HCT116 (cell line): ENCODE results near the gene DYRK2. TPM values are rescaled to one million over a fixed set of nuclear protein-coding genes. Genes with fewer than 3 reads are reported as not detected.

Source experiments
- ATAC-seq: fragments of 200-7000 bp; cut with Tn5 transposase; 2 replicates; pipeline ENCODE4 v1.9.1; 2020; ENCODE audit warnings: mild to moderate bottlenecking, moderate library complexity
- BruUV-seq: library from RNA; stranded (reverse); fragments of 400-500 nt; replicated peaks from 2 replicates; lab custom pipeline; 2021; lab: Mats Ljungman, UMichigan
- CTCF ChIA-PET: fragments of 300-600 bp; sonication (Branson Sonifier 250); formaldehyde crosslinking; loops from one replicate; lab custom pipeline; 2021; ENCODE audit warnings: antibody characterized with exemption; lab: Charles Lee
- POLR2A ChIA-PET: fragments of 300-600, 350-600 bp; sonication (Branson Sonifier 250); formaldehyde crosslinking; loops from one replicate; lab custom pipeline; 2021; ENCODE audit warnings: antibody characterized with exemption; lab: Charles Lee
- RAD21 ChIA-PET, 2 experiments: fragments of 300-600 bp; sonication (Branson Sonifier 250); formaldehyde crosslinking; loops; one replicate each; lab custom pipeline; 2023; ENCODE audit warnings: low total read pairs in 2 of 2; ENCODE audit not compliant: uncharacterized antibody in 2 of 2, unreplicated experiment in 2 of 2, low non-redundant PET in 1 of 2; lab: Charles Lee
- DNase-seq: peaks from one replicate; pipeline ENCODE4 v3.0.0-alpha.2; 2010; ENCODE audit warnings: low read depth, low spot score
- H2AFZ ChIP-seq: fragments of 200-600 bp; shearing (Covaris generic), sonication (generic); 2 replicates; pipeline ENCODE4 v1.6.1; 2017; ENCODE audit warnings: low read depth, mixed run types, mixed read lengths, antibody characterized with exemption, low read length; ENCODE audit not compliant: poor library complexity, severe bottlenecking
- H3K27ac ChIP-seq: 2 replicates; pipeline ENCODE4 v1.5.1; 2012; ENCODE audit warnings: low read depth, low read length
- H3K27me3 ChIP-seq: fragments of 200-600 bp; sonication (generic); 2 replicates; pipeline ENCODE4 v1.6.1; 2016; ENCODE audit warnings: mixed run types, low read length, mixed read lengths; ENCODE audit not compliant: insufficient read depth
- H3K36me3 ChIP-seq, 2 experiments: fragments of 200-500 bp in 1 of 2; fragments of 200-600 bp in 1 of 2; sonication (Bioruptor generic) in 1 of 2; sonication (generic) in 1 of 2; 2 replicates each; pipeline versions ENCODE4 v1.5.1 to v1.6.1; 2014 to 2016; ENCODE audit warnings: low read length in 2 of 2, inconsistent platforms in 1 of 2, mixed read lengths in 1 of 2, mixed run types in 1 of 2; ENCODE audit not compliant: insufficient read depth in 2 of 2, control insufficient read depth in 1 of 2
- H3K4me1 ChIP-seq, 2 experiments: fragments of 200-600 bp in 1 of 2; sonication (generic) in 1 of 2; 2 replicates each; pipeline versions ENCODE4 v1.5.1 to v1.6.1; 2012 to 2017; ENCODE audit warnings: low read length in 2 of 2, inconsistent platforms in 1 of 2, mild to moderate bottlenecking in 1 of 2, mixed read lengths in 1 of 2, mixed run types in 1 of 2, moderate library complexity in 1 of 2; ENCODE audit not compliant: insufficient read depth in 2 of 2, control insufficient read depth in 1 of 2
- H3K4me2 ChIP-seq: fragments of 200-600 bp; sonication (generic); 2 replicates; pipeline ENCODE4 v1.6.1; 2017; ENCODE audit warnings: mixed run types, low read length, mixed read lengths
- H3K4me3 ChIP-seq, 2 experiments: fragments of 200-600 bp in 1 of 2; sonication (generic) in 1 of 2; replicated peaks in 1 of 2; 2 replicates each; pipeline ENCODE4 v1.5.1; 2011 to 2016; ENCODE audit warnings: low read length in 2 of 2, control low read depth in 1 of 2, low read depth in 1 of 2, mild to moderate bottlenecking in 1 of 2, mixed read lengths in 1 of 2, mixed run types in 1 of 2
- H3K79me2 ChIP-seq: fragments of 200-600 bp; sonication (generic); 2 replicates; pipeline ENCODE4 v1.6.1; 2017; ENCODE audit warnings: mild to moderate bottlenecking, mixed run types, low read length, moderate library complexity, mixed read lengths; ENCODE audit not compliant: insufficient read depth
- H3K9ac ChIP-seq: fragments of 200-600 bp; sonication (generic); 2 replicates; pipeline ENCODE4 v1.6.1; 2016; ENCODE audit warnings: low read length, mixed read lengths
- H3K9me2 ChIP-seq: fragments of 200-600 bp; sonication (generic), shearing (Covaris generic); 2 replicates; pipeline ENCODE4 v1.6.1; 2017; ENCODE audit warnings: mixed run types, mild to moderate bottlenecking, moderate library complexity; ENCODE audit not compliant: insufficient read depth
- H3K9me3 ChIP-seq, 2 experiments: fragments of 200-500 bp in 1 of 2; fragments of 200-600 bp in 1 of 2; sonication (Bioruptor generic) in 1 of 2; sonication (generic) in 1 of 2; 2 replicates each; pipeline ENCODE4 v1.6.1; 2014 to 2017; ENCODE audit warnings: low read length in 2 of 2, mixed read lengths in 2 of 2, inconsistent platforms in 1 of 2, low read depth in 1 of 2, mild to moderate bottlenecking in 1 of 2, mixed run types in 1 of 2, moderate library complexity in 1 of 2; ENCODE audit not compliant: control insufficient read depth in 1 of 2, insufficient read depth in 1 of 2
- H4K20me1 ChIP-seq: fragments of 200-600 bp; sonication (generic), shearing (Covaris generic); 2 replicates; pipeline ENCODE4 v1.6.1; 2017; ENCODE audit warnings: mixed run types, mild to moderate bottlenecking, moderate library complexity; ENCODE audit not compliant: insufficient read depth
- CBX3 ChIP-seq: IDR thresholded peaks from 2 replicates; pipeline ENCODE4 v1.6.1; 2012; ENCODE audit warnings: low read depth
- CEBPB ChIP-seq: IDR thresholded peaks from 2 replicates; pipeline ENCODE4 v1.6.1; 2012; ENCODE audit warnings: low read depth
- EGR1 ChIP-seq: IDR thresholded peaks from 2 replicates; pipeline ENCODE4 v1.6.1; 2012; ENCODE audit warnings: low read depth
- ELF1 ChIP-seq: IDR thresholded peaks from 2 replicates; pipeline ENCODE4 v1.6.1; 2012; ENCODE audit warnings: low read depth, borderline replicate concordance
- EZH2phosphoT487 ChIP-seq: fragments of 200-600 bp; IDR thresholded peaks from 2 replicates; pipeline ENCODE4 v1.6.1; 2018; ENCODE audit warnings: antibody characterized with exemption, borderline replicate concordance
- FOSL1 ChIP-seq: IDR thresholded peaks from 2 replicates; pipeline ENCODE4 v1.6.1; 2012; ENCODE audit warnings: low read depth
- POLR2A ChIP-seq: IDR thresholded peaks from 2 replicates; pipeline ENCODE4 v1.7.0; 2011; ENCODE audit warnings: borderline replicate concordance; ENCODE audit not compliant: insufficient read depth, insufficient read length; ENCODE audit errors: extremely low read depth
- POLR2AphosphoS5 ChIP-seq: IDR thresholded peaks from 2 replicates; pipeline ENCODE4 v1.6.1; 2011; ENCODE audit warnings: mild to moderate bottlenecking, low read depth, low read length, moderate library complexity
- SP1 ChIP-seq: IDR thresholded peaks from 2 replicates; pipeline ENCODE4 v1.6.1; 2012; ENCODE audit warnings: low read depth
- SRF ChIP-seq: IDR thresholded peaks from 2 replicates; pipeline ENCODE4 v1.6.1; 2012; ENCODE audit warnings: low read depth
- YY1 ChIP-seq: IDR thresholded peaks from 2 replicates; pipeline ENCODE4 v1.6.1; 2011; ENCODE audit warnings: low read length, low read depth, moderate library complexity, mild to moderate bottlenecking; ENCODE audit not compliant: insufficient replicate concordance; ENCODE audit errors: extremely low read depth
- ZFX ChIP-seq: fragments of 450-650 bp; IDR thresholded peaks from 2 replicates; pipeline ENCODE4 v1.6.1; 2017
- ZNF274 ChIP-seq: fragments of 200-500 bp; sonication (Bioruptor generic); IDR thresholded peaks from 2 replicates; pipeline ENCODE4 v1.6.1; 2014; ENCODE audit warnings: mild to moderate bottlenecking, low read depth, low read length, inconsistent platforms
- intact Hi-C: fragments of 100-400 bp; cut with micrococcal nuclease; formaldehyde crosslinking; loops from 2 replicates; pipeline ENCODE4 v1.10.0; 2022
- total RNA-seq: library from RNA; stranded (reverse); gene quantifications from one replicate; pipeline ENCODE4 v1.2.1, GENCODE V29; 2021; ENCODE audit not compliant: unreplicated experiment
- TF ChIP-seq, protein P1 (sequence below): IDR thresholded peaks from 2 replicates; pipeline ENCODE4 v1.6.1; 2012
- TF ChIP-seq, protein P2 (sequence below): IDR thresholded peaks from 2 replicates; pipeline ENCODE4 v1.6.1; 2012; ENCODE audit warnings: low read depth
- TF ChIP-seq, protein P3 (sequence below): IDR thresholded peaks from 2 replicates; pipeline ENCODE4 v1.6.1; 2011; ENCODE audit warnings: mild to moderate bottlenecking, low read length, moderate library complexity; ENCODE audit not compliant: insufficient replicate concordance; ENCODE audit errors: extremely low read depth
- TF ChIP-seq, protein P4 (sequence below): IDR thresholded peaks from 2 replicates; pipeline ENCODE4 v1.6.1; 2012
- TF ChIP-seq, protein P5 (sequence below), 3 experiments: fragments of 200-600 bp in 1 of 3; sonication (generic) in 1 of 3; IDR thresholded peaks in 2 of 3; conservative IDR thresholded peaks in 1 of 3; 2 replicates each; pipeline ENCODE4 v1.5.1; 2012 to 2017; ENCODE audit warnings: low read depth in 2 of 3, low read length in 2 of 3, antibody characterized with exemption in 1 of 3, borderline replicate concordance in 1 of 3, control low read depth in 1 of 3, mild to moderate bottlenecking in 1 of 3, mixed read lengths in 1 of 3, mixed run types in 1 of 3, moderate library complexity in 1 of 3; ENCODE audit not compliant: insufficient read depth in 1 of 3

The DYRK2 gene
- total RNA-seq, 1 experiment from 2014 or later = 28.7 TPM

DNA sequence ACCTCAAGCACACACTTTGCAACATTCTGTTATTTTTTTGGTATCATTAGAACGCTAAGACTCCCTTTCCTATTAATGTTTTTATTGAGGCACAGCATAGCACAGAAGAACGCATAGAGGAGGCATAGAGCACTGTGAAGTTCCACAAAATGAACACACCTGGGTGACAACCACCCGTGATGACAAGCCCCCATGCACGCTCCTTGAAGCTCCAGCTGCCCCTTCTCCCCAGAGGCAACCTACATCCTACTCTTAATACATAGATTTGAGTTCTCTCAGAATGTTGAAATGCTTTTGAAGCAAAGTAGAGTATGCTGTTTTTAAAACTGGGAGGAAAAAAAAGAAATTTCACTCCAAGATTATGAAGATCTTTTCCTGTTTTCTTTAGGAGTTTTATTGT is 55.5 kb downstream of the DYRK2 start:
- RAD21 ChIA-PET = no interaction called here
- POLR2A ChIA-PET = no interaction called here
- intact Hi-C loops = no loop called here
- Histone ChIP-seq H3K27ac (no peak overlapping the region), H3K4me1 (no peaks in the 10 kb centered on the region), H3K9ac (no peak overlapping the region), H3K4me3 (no peak overlapping the region), H3K36me3 (no peaks in the 10 kb centered on the region), H3K27me3 (peaks cover 7% of the 10 kb centered on the region; the same call in 1 of the 2 replicates), H3K9me3 (no peaks in the 10 kb centered on the region), H2AFZ (no peak overlapping the region), H3K4me2 (no peak overlapping the region), H4K20me1 (no peaks in the 10 kb centered on the region), H3K79me2 (no peaks in the 10 kb centered on the region), H3K9me2 (no peaks in the 10 kb centered on the region)
- TF ChIP-seq, protein P1, sequence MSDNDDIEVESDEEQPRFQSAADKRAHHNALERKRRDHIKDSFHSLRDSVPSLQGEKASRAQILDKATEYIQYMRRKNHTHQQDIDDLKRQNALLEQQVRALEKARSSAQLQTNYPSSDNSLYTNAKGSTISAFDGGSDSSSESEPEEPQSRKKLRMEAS = no peak
- TF ChIP-seq, protein P2, sequence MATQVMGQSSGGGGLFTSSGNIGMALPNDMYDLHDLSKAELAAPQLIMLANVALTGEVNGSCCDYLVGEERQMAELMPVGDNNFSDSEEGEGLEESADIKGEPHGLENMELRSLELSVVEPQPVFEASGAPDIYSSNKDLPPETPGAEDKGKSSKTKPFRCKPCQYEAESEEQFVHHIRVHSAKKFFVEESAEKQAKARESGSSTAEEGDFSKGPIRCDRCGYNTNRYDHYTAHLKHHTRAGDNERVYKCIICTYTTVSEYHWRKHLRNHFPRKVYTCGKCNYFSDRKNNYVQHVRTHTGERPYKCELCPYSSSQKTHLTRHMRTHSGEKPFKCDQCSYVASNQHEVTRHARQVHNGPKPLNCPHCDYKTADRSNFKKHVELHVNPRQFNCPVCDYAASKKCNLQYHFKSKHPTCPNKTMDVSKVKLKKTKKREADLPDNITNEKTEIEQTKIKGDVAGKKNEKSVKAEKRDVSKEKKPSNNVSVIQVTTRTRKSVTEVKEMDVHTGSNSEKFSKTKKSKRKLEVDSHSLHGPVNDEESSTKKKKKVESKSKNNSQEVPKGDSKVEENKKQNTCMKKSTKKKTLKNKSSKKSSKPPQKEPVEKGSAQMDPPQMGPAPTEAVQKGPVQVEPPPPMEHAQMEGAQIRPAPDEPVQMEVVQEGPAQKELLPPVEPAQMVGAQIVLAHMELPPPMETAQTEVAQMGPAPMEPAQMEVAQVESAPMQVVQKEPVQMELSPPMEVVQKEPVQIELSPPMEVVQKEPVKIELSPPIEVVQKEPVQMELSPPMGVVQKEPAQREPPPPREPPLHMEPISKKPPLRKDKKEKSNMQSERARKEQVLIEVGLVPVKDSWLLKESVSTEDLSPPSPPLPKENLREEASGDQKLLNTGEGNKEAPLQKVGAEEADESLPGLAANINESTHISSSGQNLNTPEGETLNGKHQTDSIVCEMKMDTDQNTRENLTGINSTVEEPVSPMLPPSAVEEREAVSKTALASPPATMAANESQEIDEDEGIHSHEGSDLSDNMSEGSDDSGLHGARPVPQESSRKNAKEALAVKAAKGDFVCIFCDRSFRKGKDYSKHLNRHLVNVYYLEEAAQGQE = no peak
- TF ChIP-seq SRF = no peak
- TF ChIP-seq CBX3 = no peak
- no peak for TF ChIP-seq ZNF274
- TF ChIP-seq, protein P3, sequence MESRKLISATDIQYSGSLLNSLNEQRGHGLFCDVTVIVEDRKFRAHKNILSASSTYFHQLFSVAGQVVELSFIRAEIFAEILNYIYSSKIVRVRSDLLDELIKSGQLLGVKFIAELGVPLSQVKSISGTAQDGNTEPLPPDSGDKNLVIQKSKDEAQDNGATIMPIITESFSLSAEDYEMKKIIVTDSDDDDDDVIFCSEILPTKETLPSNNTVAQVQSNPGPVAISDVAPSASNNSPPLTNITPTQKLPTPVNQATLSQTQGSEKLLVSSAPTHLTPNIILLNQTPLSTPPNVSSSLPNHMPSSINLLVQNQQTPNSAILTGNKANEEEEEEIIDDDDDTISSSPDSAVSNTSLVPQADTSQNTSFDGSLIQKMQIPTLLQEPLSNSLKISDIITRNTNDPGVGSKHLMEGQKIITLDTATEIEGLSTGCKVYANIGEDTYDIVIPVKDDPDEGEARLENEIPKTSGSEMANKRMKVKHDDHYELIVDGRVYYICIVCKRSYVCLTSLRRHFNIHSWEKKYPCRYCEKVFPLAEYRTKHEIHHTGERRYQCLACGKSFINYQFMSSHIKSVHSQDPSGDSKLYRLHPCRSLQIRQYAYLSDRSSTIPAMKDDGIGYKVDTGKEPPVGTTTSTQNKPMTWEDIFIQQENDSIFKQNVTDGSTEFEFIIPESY = no peak
- TF ChIP-seq, protein P4, sequence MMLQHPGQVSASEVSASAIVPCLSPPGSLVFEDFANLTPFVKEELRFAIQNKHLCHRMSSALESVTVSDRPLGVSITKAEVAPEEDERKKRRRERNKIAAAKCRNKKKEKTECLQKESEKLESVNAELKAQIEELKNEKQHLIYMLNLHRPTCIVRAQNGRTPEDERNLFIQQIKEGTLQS = no peak
- TF ChIP-seq EZH2phosphoT487 = no peak
- TF ChIP-seq POLR2A = no peak
- TF ChIP-seq YY1 = no peak
- TF ChIP-seq, protein P5, sequence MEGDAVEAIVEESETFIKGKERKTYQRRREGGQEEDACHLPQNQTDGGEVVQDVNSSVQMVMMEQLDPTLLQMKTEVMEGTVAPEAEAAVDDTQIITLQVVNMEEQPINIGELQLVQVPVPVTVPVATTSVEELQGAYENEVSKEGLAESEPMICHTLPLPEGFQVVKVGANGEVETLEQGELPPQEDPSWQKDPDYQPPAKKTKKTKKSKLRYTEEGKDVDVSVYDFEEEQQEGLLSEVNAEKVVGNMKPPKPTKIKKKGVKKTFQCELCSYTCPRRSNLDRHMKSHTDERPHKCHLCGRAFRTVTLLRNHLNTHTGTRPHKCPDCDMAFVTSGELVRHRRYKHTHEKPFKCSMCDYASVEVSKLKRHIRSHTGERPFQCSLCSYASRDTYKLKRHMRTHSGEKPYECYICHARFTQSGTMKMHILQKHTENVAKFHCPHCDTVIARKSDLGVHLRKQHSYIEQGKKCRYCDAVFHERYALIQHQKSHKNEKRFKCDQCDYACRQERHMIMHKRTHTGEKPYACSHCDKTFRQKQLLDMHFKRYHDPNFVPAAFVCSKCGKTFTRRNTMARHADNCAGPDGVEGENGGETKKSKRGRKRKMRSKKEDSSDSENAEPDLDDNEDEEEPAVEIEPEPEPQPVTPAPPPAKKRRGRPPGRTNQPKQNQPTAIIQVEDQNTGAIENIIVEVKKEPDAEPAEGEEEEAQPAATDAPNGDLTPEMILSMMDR (IDR thresholded peaks at IDR 0.05 in 2 of 3, conservative IDR thresholded peaks at IDR 0.05 in 1 of 3; ENCODE audit: borderline replicate concordance in 1 of 3, insufficient read depth in 1 of 3, low read depth in 2 of 3, low read length in 2 of 3) = no peak
- TF ChIP-seq SP1 = no peak
- TF ChIP-seq ZFX = no peak
- TF ChIP-seq CEBPB = no peak
- no peak for TF ChIP-seq ELF1
- no peak for TF ChIP-seq POLR2AphosphoS5
- no peak for TF ChIP-seq EGR1
- no peak for TF ChIP-seq FOSL1
- BruUV-seq = no TSS peak
- ATAC-seq (no peak), DNase-seq (no peak)
- CTCF ChIA-PET = no interaction called here
